PC-3 (cell line): Measurements from ENCODE around the gene EXOC6. TPM values are rescaled to one million over a fixed set of nuclear protein-coding genes. Genes with fewer than 3 reads are reported as not detected.

Source experiments
- ATAC-seq: fragments of 200-7000 bp; cut with Tn5 transposase; 2 replicates; pipeline ENCODE4 v1.9.1; 2020; ENCODE audit warnings: mild to moderate bottlenecking, moderate library complexity
- BruUV-seq: library from RNA; stranded (reverse); fragments of 400-500 nt; replicated peaks from 2 replicates; lab custom pipeline; 2021; lab: Mats Ljungman, UMichigan
- CTCF ChIA-PET: fragments of 300-600 bp; sonication (Branson Sonifier 250); formaldehyde crosslinking; loops from one replicate; lab custom pipeline; 2022; ENCODE audit warnings: antibody characterized with exemption; lab: Charles Lee
- POLR2A ChIA-PET: fragments of 300-600 bp; sonication (Branson Sonifier 250); formaldehyde crosslinking; loops from one replicate; lab custom pipeline; 2022; ENCODE audit warnings: antibody characterized with exemption; ENCODE audit not compliant: unreplicated experiment; lab: Charles Lee
- DNase-seq: peaks from one replicate; pipeline ENCODE4 v3.0.0-alpha.2; 2015
- H2AFZ ChIP-seq: fragments of 300-600 bp; sonication (generic); 2 replicates; pipeline ENCODE4 v1.6.0; 2016; ENCODE audit warnings: antibody characterized with exemption, low read length
- H3F3A ChIP-seq: fragments of 300-600 bp; sonication (generic); one replicate; pipeline ENCODE4 v1.6.0; 2017; ENCODE audit warnings: antibody characterized with exemption, low read length, control low read depth, mild to moderate bottlenecking; ENCODE audit not compliant: unreplicated experiment
- H3K27ac ChIP-seq: fragments of 300-600 bp; sonication (generic); 2 replicates; pipeline ENCODE4 v1.5.1; 2016; ENCODE audit warnings: mild to moderate bottlenecking, low read length
- H3K27me3 ChIP-seq: fragments of 300-600 bp; sonication (generic); 2 replicates; pipeline ENCODE4 v1.6.1; 2016; ENCODE audit warnings: low read length, mixed read lengths
- H3K36me3 ChIP-seq: fragments of 300-600 bp; sonication (generic); 2 replicates; pipeline ENCODE4 v1.6.1; 2016; ENCODE audit warnings: low read depth, mixed run types, low read length, mixed read lengths
- H3K4me1 ChIP-seq: fragments of 300-600 bp; sonication (generic); 2 replicates; pipeline ENCODE4 v1.5.1; 2016; ENCODE audit warnings: low read length; ENCODE audit not compliant: insufficient read depth
- H3K4me2 ChIP-seq: fragments of 300-600 bp; sonication (generic); 2 replicates; pipeline ENCODE4 v1.6.0; 2016; ENCODE audit warnings: low read length
- H3K4me3 ChIP-seq: fragments of 300-600 bp; sonication (generic); 2 replicates; pipeline ENCODE4 v1.5.1; 2016; ENCODE audit warnings: mild to moderate bottlenecking, low read length, mixed read lengths
- H3K79me2 ChIP-seq: fragments of 300-600 bp; sonication (generic); 2 replicates; pipeline ENCODE4 v1.6.1; 2017; ENCODE audit warnings: low read length, mixed read lengths
- H3K9ac ChIP-seq: fragments of 300-600 bp; sonication (generic); 2 replicates; pipeline ENCODE4 v1.6.0; 2016; ENCODE audit warnings: mild to moderate bottlenecking, low read length
- H3K9me2 ChIP-seq: fragments of 300-600 bp; sonication (generic); replicated peaks from 2 replicates; pipeline ENCODE4 v1.6.1; 2016; ENCODE audit warnings: mixed run types, low read length, mixed read lengths
- H3K9me3 ChIP-seq: fragments of 300-600 bp; sonication (generic); 2 replicates; pipeline ENCODE4 v1.6.1; 2016; ENCODE audit warnings: low read length, mixed read lengths
- H4K20me1 ChIP-seq: fragments of 300-600 bp; sonication (generic); 2 replicates; pipeline ENCODE4 v1.6.1; 2016; ENCODE audit warnings: low read length, mixed read lengths
- EZH2 ChIP-seq: fragments of 300-600 bp; sonication (generic); IDR thresholded peaks from one replicate; pipeline ENCODE4 v1.6.1; 2017; ENCODE audit warnings: antibody characterized with exemption, mild to moderate bottlenecking, low read length; ENCODE audit not compliant: unreplicated experiment
- EZH2phosphoT487 ChIP-seq: fragments of 300-600 bp; sonication (generic); IDR thresholded peaks from 2 replicates; pipeline ENCODE4 v1.6.1; 2018; ENCODE audit warnings: mild to moderate bottlenecking, antibody characterized with exemption, low read length, borderline replicate concordance
- intact Hi-C: fragments of 100-400 bp; cut with micrococcal nuclease; formaldehyde crosslinking; loops from 2 replicates; pipeline ENCODE4 v1.9.0; 2023
- total RNA-seq: library from RNA; depleted of rRNA; stranded (reverse); fragments of >200 nt; gene quantifications from 2 replicates; pipeline ENCODE4 v1.2.3, GENCODE V29; 2014
- TF ChIP-seq, protein P1 (sequence below): fragments of 300-600 bp; sonication (generic); conservative IDR thresholded peaks from 2 replicates; pipeline ENCODE4 v1.5.1; 2017; ENCODE audit warnings: antibody characterized with exemption, low read depth, mild to moderate bottlenecking, low read length

EXOC6 gene
- total RNA-seq, 1 experiment from 2014 or later: 5.7 TPM

DNA sequence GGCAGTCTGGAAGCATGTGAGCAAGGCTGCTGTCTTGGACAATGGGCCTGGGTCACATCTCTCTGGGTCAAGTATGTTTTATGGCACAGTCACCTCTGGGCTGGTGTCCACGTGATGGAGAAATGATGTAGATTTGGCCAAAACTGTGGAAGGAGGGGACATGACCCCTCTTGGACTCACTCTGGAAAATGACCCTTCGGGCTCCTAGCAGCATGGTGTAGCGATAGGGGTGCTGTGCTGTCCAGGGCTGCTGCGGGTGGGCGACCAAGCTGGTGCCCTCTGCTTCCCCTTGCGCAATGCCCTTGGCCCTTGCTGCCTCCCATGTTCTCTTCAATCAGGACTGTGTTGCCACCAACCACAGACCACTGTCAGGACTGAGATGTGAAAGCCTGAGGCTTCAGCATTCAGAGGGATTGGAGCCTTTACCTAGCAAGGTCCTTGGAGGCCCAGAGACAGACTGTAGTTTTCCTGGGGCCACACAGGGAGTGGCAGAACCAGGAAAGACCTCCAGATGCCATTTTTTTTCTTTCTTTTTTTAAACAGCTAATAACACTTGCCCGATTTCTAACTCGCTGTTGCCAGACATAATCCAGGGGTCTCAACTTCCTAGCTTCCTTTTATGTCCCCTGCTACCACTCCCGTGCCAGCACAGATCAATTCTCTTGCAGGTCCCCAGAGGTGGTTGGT lies 231.5 kb downstream of the EXOC6 start:
- intact Hi-C loops: loop anchor here (1.0 kb wide), 1 partner anchor 209 kb away; no protein-coding TSS in a partner anchor
- Histone ChIP-seq H2AFZ (peak overlapping the region; percentile 84), H3K36me3 (no peaks in the 10 kb centered on the region), H3K9me2 (no peaks in the 10 kb centered on the region), H3K4me2 (peak overlapping the region; percentile 75), H3K27me3 (0 out of 2 replicates have a peak, but pooled peaks cover under 1% of the 10 kb centered on the region), H3F3A (no peaks in the 10 kb centered on the region), H3K4me1 (no peaks in the 10 kb centered on the region), H3K4me3 (peak overlapping the region; percentile 37; the same call in 1 of the 2 replicates), H3K9ac (no peak overlapping the region), H3K79me2 (no peaks in the 10 kb centered on the region), H3K9me3 (no peaks in the 10 kb centered on the region), H4K20me1 (no peaks in the 10 kb centered on the region), H3K27ac (no peak overlapping the region)
- no peak for DNase-seq
- ChIA-PET POLR2A (interaction anchor here (0.6 kb wide), 1 partner anchor 32 kb away, joined by 3 read pairs; no protein-coding TSS in a partner anchor), CTCF (no interaction called here)
- no peak for ATAC-seq
- BruUV-seq: no TSS peak
- TF ChIP-seq EZH2phosphoT487: no peak
- TF ChIP-seq EZH2: no peak
- TF ChIP-seq, protein P1, sequence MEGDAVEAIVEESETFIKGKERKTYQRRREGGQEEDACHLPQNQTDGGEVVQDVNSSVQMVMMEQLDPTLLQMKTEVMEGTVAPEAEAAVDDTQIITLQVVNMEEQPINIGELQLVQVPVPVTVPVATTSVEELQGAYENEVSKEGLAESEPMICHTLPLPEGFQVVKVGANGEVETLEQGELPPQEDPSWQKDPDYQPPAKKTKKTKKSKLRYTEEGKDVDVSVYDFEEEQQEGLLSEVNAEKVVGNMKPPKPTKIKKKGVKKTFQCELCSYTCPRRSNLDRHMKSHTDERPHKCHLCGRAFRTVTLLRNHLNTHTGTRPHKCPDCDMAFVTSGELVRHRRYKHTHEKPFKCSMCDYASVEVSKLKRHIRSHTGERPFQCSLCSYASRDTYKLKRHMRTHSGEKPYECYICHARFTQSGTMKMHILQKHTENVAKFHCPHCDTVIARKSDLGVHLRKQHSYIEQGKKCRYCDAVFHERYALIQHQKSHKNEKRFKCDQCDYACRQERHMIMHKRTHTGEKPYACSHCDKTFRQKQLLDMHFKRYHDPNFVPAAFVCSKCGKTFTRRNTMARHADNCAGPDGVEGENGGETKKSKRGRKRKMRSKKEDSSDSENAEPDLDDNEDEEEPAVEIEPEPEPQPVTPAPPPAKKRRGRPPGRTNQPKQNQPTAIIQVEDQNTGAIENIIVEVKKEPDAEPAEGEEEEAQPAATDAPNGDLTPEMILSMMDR: no peak

DNA sequence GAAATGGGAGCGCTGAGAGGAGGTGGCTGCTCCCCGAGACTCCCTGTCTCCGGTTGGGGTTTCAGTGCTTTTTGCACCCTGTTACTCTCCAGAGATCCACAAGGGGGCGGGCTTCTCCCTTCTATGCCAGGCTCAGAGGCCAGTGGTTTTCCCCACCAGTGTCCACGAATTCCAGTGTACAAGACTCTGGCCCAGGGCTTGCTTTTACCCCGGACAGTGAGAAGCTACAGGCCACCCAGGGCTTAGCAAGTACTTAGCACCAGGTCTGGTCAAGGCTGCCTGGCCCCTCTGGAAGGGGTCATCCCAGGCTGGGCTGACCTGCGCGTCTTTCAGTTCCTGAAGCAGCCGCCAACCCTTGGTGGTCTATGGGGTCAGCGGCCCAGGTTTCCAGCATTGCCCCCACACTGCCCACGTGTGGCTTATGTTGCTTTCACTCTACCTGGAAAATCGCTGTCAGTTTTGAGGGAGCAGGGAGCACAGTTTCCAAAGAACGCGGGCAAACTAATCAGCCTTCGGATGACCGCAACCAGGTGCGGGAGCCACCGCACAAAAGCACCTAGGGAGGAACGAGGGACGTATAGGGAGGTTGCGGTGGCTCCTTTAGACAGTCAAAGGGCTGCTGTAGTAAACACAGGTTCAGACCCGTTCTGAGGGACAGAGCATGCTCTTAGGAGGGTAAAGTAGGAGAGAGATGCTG lies 232.2 kb downstream of the EXOC6 start:
- peak overlapping the region; percentile 75 for H3K4me2 ChIP-seq

More for the DNA sequence above, 232.2 kb downstream of the EXOC6 start:
- intact Hi-C loops: loop anchor here (1.0 kb wide), 1 partner anchor 209 kb away; no protein-coding TSS in a partner anchor
- no peaks in the 10 kb centered on the region for H3K27me3 ChIP-seq
- H3K36me3 ChIP-seq: no peaks in the 10 kb centered on the region
- peak; percentile 48 for DNase-seq
- no peaks in the 10 kb centered on the region for H3K79me2 ChIP-seq
- no peaks in the 10 kb centered on the region for H3F3A ChIP-seq
- H3K4me1 ChIP-seq: no peaks in the 10 kb centered on the region
- H2AFZ ChIP-seq: peak overlapping the region; percentile 84
- no peaks in the 10 kb centered on the region for H4K20me1 ChIP-seq
- BruUV-seq: no TSS peak
- CTCF ChIA-PET: no interaction called here
- no peaks in the 10 kb centered on the region for H3K9me2 ChIP-seq
- peak overlapping the region; percentile 37; the same call in 1 of the 2 replicates for H3K4me3 ChIP-seq
- H3K27ac ChIP-seq: no peak overlapping the region
- H3K9me3 ChIP-seq: no peaks in the 10 kb centered on the region
- ATAC-seq: peak; percentile 62
- no peak overlapping the region for H3K9ac ChIP-seq
- no peak for TF ChIP-seq EZH2
- no peak for TF ChIP-seq EZH2phosphoT487
- TF ChIP-seq, protein P1: peak; percentile 81
- POLR2A ChIA-PET: interaction anchor here (0.6 kb wide), 1 partner anchor 31 kb away, joined by 3 read pairs; no protein-coding TSS in a partner anchor
